A549 (cell line): ENCODE data around the gene ADGRL3. TPM values are rescaled to one million over a fixed set of nuclear protein-coding genes. Genes with fewer than 3 reads are reported as not detected.

Experiments
- ATAC-seq, 2 experiments: fragments of 200-7000 bp in 1 of 2; fragments of >200 bp in 1 of 2; cut with Nextera tagmentation in 1 of 2; cut with Tn5 transposase in 1 of 2; 3 replicates each; pipeline versions ENCODE4 v1.8.0 to v1.9.1; 2018 to 2020; ENCODE audit warnings: mild to moderate bottlenecking in 1 of 2, moderate library complexity in 1 of 2
- CTCF ChIA-PET: fragments of 300-600 bp; sonication (Branson Sonifier 250); formaldehyde crosslinking; extraction: SDS; loops from one replicate; lab custom pipeline; 2021; ENCODE audit warnings: antibody characterized with exemption, inconsistent platforms; lab: Yijun Ruan, JAX
- POLR2A ChIA-PET: fragments of 350-600 bp; formaldehyde crosslinking; extraction: SDS; loops from one replicate; lab custom pipeline; 2021; ENCODE audit warnings: antibody characterized with exemption, inconsistent platforms; lab: Yijun Ruan, JAX
- DNase-seq, 2 experiments: peaks; one replicate each; pipeline versions ENCODE4 v3.0.0 to v3.0.0-alpha.2; 2011 to 2016; ENCODE audit warnings: low read depth in 1 of 2, low spot score in 1 of 2
- FAIRE-seq: peaks from 2 replicates; lab custom pipeline; 2011; peaks lifted over from hg19 to GRCh38; lab: Jason Lieb, UNC
- H3K27ac ChIP-seq, 2 experiments: fragments of >200 bp; sonication (Bioruptor Twin); formaldehyde crosslinking; 3 replicates each; pipeline ENCODE4 v1.5.1; 2016 to 2017
- H3K4me1 ChIP-seq: fragments of >200 bp; sonication (Bioruptor Twin); formaldehyde crosslinking; 3 replicates; pipeline ENCODE4 v1.6.1; 2016
- H3K4me2 ChIP-seq: fragments of >200 bp; sonication (Bioruptor Twin); formaldehyde crosslinking; 3 replicates; pipeline ENCODE4 v1.6.1; 2016
- H3K4me3 ChIP-seq: fragments of >200 bp; sonication (Bioruptor Twin); formaldehyde crosslinking; 3 replicates; pipeline ENCODE4 v1.5.1; 2016
- H3K9me3 ChIP-seq: fragments of >200 bp; sonication (Bioruptor Twin); formaldehyde crosslinking; 3 replicates; pipeline ENCODE4 v1.6.1; 2016
- CEBPB ChIP-seq, 2 experiments: fragments of >200 bp in 1 of 2; sonication (Bioruptor Twin) in 1 of 2; formaldehyde crosslinking in 1 of 2; IDR thresholded peaks; 2 replicates each; pipeline ENCODE4 v1.6.1; 2012 to 2016
- ELK1 ChIP-seq: fragments of 150-350 bp; IDR thresholded peaks from 2 replicates; pipeline ENCODE4 v1.6.1; 2014; ENCODE audit warnings: low read depth, mild to moderate bottlenecking, low read length
- HEYL ChIP-seq: fragments of 250-450 bp; sonication (Bioruptor Pico); IDR thresholded peaks from 2 replicates; pipeline ENCODE4 v1.8.0; 2021; ENCODE audit warnings: mild to moderate bottlenecking, moderate library complexity
- HMGXB4 ChIP-seq: fragments of 250-450 bp; sonication (Bioruptor Pico); IDR thresholded peaks from 2 replicates; pipeline ENCODE4 v1.5.0; 2021; ENCODE audit warnings: mild to moderate bottlenecking, moderate library complexity, borderline replicate concordance
- KDM5A ChIP-seq: fragments of 200-600 bp; sonication (generic); IDR thresholded peaks from 2 replicates; pipeline ENCODE4 v1.6.1; 2016; ENCODE audit warnings: antibody characterized with exemption, mild to moderate bottlenecking
- MAX ChIP-seq: IDR thresholded peaks from 2 replicates; pipeline ENCODE4 v1.6.1; 2012
- MYC ChIP-seq: IDR thresholded peaks from 2 replicates; pipeline ENCODE4 v1.6.1; 2012; ENCODE audit warnings: mild to moderate bottlenecking, inconsistent platforms, low read length, improper control_type of control experiment, borderline replicate concordance
- NFE2L2 ChIP-seq: fragments of 150-350 bp; conservative IDR thresholded peaks from 2 replicates; pipeline ENCODE4 v1.6.1; 2014; ENCODE audit warnings: low read length
- POLR2AphosphoS2 ChIP-seq: conservative IDR thresholded peaks from 2 replicates; pipeline ENCODE4 v1.6.1; 2012; ENCODE audit warnings: low read length, improper control_type of control experiment, inconsistent platforms
- RARB ChIP-seq: fragments of 250-450 bp; sonication (Bioruptor Pico); IDR thresholded peaks from 2 replicates; pipeline ENCODE4 v1.8.0; 2021; ENCODE audit warnings: mild to moderate bottlenecking, moderate library complexity
- TFCP2L1 ChIP-seq: fragments of 250-450 bp; sonication (Bioruptor Pico); IDR thresholded peaks from 2 replicates; pipeline ENCODE4 v1.5.0; 2021; ENCODE audit warnings: mild to moderate bottlenecking
- TP53 ChIP-seq: fragments of 250-450 bp; sonication (Bioruptor Pico); IDR thresholded peaks from 2 replicates; pipeline ENCODE4 v1.5.0; 2021; ENCODE audit warnings: mild to moderate bottlenecking, moderate library complexity
- ZFP36 ChIP-seq: fragments of 450-650 bp; IDR thresholded peaks from 2 replicates; pipeline ENCODE4 v1.6.1; 2014; ENCODE audit warnings: borderline replicate concordance; ENCODE audit not compliant: partially characterized antibody
- ZSCAN20 ChIP-seq: fragments of 250-450 bp; sonication (Bioruptor Pico); IDR thresholded peaks from 2 replicates; pipeline ENCODE4 v1.8.0; 2022; ENCODE audit warnings: mild to moderate bottlenecking, moderate library complexity
- WGBS: methylation state at CpG from one replicate; pipeline ENCODE4 v1.1.6; 2017; ENCODE audit errors: missing lambda C conversion rate; 5-methylcytosine and 5-hydroxymethylcytosine counted together
- polyA plus RNA-seq, 4 experiments: library from polyadenylated mRNA; depleted of rRNA in 3 of 4; stranded (reverse); fragments of >200 nt; fragmentation: RNase III in 1 of 4; extraction: RNeasy Plus Mini Kit Qiagen cat#74134 plus additional on column Dnase treatment in 1 of 4; gene quantifications; 2 replicates in 3 of 4; 3 replicates in 1 of 4; pipeline ENCODE4 v1.2.3, GENCODE V29; 2011 to 2017
- TF ChIP-seq, protein P1 (sequence below): IDR thresholded peaks from 2 replicates; pipeline ENCODE4 v1.6.1; 2012; ENCODE audit warnings: low read depth, borderline replicate concordance

ADGRL3 gene
- polyA plus RNA-seq, 2 of the 4 experiments (the other 2 are of a cell fraction) = 0.05 to 0.12 TPM

DNA sequence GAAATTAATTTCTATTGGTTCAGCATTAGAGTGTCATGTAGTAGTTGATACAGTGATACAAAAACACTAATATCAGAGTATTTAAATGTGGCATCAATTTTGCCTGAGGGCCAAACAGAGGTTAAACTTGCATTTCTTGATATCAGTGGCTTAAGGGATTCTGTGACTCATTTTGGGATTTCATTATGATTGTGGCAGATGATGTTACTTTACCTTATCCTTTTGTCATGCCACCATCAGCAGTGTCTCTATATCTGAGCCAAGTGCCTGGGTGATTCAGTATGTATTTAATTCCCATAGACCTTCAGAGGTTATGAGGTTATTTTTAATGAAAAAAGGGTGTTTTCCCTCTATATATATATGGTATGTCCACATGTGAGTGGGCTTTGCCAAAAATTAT, 582.9 kb downstream of the ADGRL3 start (continued):
- TF ChIP-seq ELK1 (no peak), NFE2L2 (no peak)
- TF ChIP-seq, protein P1, sequence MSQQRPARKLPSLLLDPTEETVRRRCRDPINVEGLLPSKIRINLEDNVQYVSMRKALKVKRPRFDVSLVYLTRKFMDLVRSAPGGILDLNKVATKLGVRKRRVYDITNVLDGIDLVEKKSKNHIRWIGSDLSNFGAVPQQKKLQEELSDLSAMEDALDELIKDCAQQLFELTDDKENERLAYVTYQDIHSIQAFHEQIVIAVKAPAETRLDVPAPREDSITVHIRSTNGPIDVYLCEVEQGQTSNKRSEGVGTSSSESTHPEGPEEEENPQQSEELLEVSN = no peak
- TF ChIP-seq, all 56 proteins: peak for 0

DNA sequence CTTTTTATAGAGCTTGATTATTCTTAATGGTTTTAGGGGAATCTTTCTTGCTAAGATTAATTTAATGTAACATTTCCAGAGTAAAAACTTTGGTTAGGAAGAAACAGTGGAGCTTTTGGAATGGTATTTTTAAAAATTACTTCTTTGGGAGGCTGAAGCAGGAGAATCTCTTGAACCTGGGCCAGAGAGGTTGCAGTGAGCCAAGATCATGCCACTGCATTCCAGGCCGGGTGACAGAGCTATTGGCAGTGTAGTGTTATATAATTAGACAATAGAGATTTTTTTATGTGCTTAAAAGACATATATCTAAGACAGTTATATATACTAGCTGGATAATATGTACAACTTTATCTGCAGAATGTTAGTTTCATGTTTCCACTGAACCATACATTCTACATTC, 585.6 kb downstream of the ADGRL3 start:
- FAIRE-seq = no peak

DNA sequence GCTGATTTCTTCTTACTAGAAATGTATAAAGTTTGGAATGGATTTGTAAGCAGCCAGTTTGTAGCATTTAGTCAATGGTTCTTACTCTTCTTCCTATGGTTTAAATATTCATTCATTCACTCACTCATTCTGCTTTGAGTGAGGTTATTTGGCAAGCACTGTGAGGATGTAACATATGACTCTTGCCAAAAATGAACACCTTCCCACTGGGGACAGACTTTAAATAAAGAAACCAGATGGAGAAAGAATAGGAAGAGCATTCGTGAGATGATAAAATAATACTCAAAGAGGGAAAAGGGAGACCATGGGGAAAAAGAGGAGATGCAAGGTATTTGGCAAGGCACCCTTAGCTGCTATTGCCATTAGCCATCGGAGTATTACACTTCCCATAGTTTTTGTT, 586.1 kb downstream of the ADGRL3 start:
- no peak for FAIRE-seq
- Histone ChIP-seq H3K27ac (no peak overlapping the region), H3K9me3 (no peaks in the 10 kb centered on the region), H3K4me3 (no peak overlapping the region), H3K4me2 (no peak overlapping the region), H3K4me1 (no peaks in the 10 kb centered on the region)
- ChIA-PET CTCF (no interaction called here), POLR2A (no interaction called here)
- 5% methylated on average over 2 of the region's 2 CpGs for WGBS
- TF ChIP-seq CEBPB (IDR thresholded peaks at IDR 0.05) = no peak
- TF ChIP-seq ZSCAN20 = no peak
- no peak for TF ChIP-seq HMGXB4
- no peak for TF ChIP-seq ELK1
- TF ChIP-seq MYC = no peak
- ATAC-seq = no peak
- DNase-seq = no peak

More for the DNA sequence above, 585.6 kb downstream of the ADGRL3 start:
- WGBS = 0% methylated on average over 1 of the region's 1 CpG
- H3K4me1 ChIP-seq = no peaks in the 10 kb centered on the region
- no peak for TF ChIP-seq MYC
- TF ChIP-seq HEYL (CRISPR knock-in tag) = no peak
- TF ChIP-seq ELK1 = no peak
- no peak for TF ChIP-seq KDM5A
- TF ChIP-seq RARB (CRISPR knock-in tag) = no peak
- no peak for TF ChIP-seq MAX
- TF ChIP-seq POLR2AphosphoS2 = no peak
- TF ChIP-seq ZFP36 = no peak
- no peak for TF ChIP-seq ZSCAN20
- no peak for TF ChIP-seq TP53 (CRISPR knock-in tag)
- no peak for ATAC-seq
- H3K27ac ChIP-seq = no peak overlapping the region
- DNase-seq = no peak
- ChIA-PET CTCF (no interaction called here), POLR2A (no interaction called here)
- no peak overlapping the region for H3K4me3 ChIP-seq
- H3K9me3 ChIP-seq = no peaks in the 10 kb centered on the region
- no peak overlapping the region for H3K4me2 ChIP-seq

DNA sequence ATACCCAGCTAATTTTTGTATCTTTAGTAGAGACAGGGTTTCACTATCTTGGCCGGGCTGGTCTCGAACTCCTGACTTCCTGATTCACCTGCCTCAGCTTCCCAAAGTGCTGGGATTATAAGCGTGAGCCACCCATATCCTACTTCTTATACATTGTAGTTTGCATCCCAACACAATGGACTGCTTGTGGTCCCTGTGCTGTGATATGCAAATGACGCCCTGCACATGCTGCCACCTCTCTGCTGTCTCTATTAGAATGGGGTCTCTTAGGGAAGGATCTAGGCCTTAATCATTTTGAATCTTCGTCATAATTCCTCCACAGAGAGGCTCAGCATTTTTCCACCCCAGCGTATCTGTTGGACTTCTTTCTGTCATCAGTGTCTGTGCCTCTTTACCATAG, 595.9 kb downstream of the ADGRL3 start:
- WGBS = 23% methylated on average over 6 of the region's 6 CpGs
- DNase-seq (no peak), FAIRE-seq (no peak), ATAC-seq (no peak)
- CTCF ChIA-PET = no interaction called here
- TF ChIP-seq TFCP2L1 = no peak
- TF ChIP-seq, all 56 proteins: peak for 0
- Histone ChIP-seq H3K9me3 (no peaks in the 10 kb centered on the region), H3K4me3 (no peak overlapping the region), H3K4me1 (no peaks in the 10 kb centered on the region), H3K4me2 (no peak overlapping the region), H3K27ac (no peak overlapping the region)
- POLR2A ChIA-PET = no interaction called here
